ENCODE results near the gene TMC3. TPM values are rescaled to one million over a fixed set of nuclear protein-coding genes. Genes with fewer than 3 reads are reported as not detected.

Gene TMC3
- total and polyA plus RNA-seq, 8 donors: under 0.01 to 0.92 (median 0.03) TPM; not detected in 5

DNA sequence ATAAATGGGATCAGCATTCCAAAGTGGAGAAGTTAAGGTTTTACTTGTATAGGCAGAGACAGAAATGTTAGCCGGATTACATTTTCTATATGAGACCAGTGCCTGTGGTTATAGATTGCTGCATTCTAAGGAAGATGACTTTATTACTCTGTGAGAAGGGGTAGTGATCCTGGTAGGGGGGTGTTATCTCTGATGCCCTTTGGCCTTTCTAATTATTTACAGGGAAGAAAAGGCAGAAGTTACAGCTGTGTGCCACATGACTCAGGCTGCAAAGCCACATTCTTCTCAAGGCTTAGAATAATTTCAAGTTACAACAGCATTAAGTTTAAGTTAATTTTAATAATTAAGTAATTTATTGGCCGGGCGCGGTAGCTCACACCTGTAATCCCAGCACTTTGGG lies 2.2 kb upstream of the TMC3 start:
- no peaks in the 10 kb centered on the region for H3K9me3 ChIP-seq
- no peaks in the 10 kb centered on the region for H3K36me3 ChIP-seq
- H3K4me3 ChIP-seq: no peak overlapping the region
- no peak overlapping the region for H3K27ac ChIP-seq
- WGBS, 5 donors: 90 to 99% (median 95%) methylated on average over 4 of the region's 4 CpGs
- intact Hi-C loops (cut with DNase I; ENCODE audit: low total_unique reads): no loop called here
- DNase-seq: no peak
- no peak for TF ChIP-seq EP300 (IDR thresholded peaks at IDR 0.05)
- TF ChIP-seq POLR2A (IDR thresholded peaks at IDR 0.05): no peak
- TF ChIP-seq, protein P1, sequence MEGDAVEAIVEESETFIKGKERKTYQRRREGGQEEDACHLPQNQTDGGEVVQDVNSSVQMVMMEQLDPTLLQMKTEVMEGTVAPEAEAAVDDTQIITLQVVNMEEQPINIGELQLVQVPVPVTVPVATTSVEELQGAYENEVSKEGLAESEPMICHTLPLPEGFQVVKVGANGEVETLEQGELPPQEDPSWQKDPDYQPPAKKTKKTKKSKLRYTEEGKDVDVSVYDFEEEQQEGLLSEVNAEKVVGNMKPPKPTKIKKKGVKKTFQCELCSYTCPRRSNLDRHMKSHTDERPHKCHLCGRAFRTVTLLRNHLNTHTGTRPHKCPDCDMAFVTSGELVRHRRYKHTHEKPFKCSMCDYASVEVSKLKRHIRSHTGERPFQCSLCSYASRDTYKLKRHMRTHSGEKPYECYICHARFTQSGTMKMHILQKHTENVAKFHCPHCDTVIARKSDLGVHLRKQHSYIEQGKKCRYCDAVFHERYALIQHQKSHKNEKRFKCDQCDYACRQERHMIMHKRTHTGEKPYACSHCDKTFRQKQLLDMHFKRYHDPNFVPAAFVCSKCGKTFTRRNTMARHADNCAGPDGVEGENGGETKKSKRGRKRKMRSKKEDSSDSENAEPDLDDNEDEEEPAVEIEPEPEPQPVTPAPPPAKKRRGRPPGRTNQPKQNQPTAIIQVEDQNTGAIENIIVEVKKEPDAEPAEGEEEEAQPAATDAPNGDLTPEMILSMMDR (IDR thresholded peaks at IDR 0.05): no peak
- no peak for TF ChIP-seq POLR2AphosphoS5 (IDR thresholded peaks at IDR 0.05)
- H3K27me3 ChIP-seq: no peaks in the 10 kb centered on the region
- peaks cover 0 to 10% (median 7%) of the 10 kb centered on the region in 4 donors for H3K4me1 ChIP-seq

DNA sequence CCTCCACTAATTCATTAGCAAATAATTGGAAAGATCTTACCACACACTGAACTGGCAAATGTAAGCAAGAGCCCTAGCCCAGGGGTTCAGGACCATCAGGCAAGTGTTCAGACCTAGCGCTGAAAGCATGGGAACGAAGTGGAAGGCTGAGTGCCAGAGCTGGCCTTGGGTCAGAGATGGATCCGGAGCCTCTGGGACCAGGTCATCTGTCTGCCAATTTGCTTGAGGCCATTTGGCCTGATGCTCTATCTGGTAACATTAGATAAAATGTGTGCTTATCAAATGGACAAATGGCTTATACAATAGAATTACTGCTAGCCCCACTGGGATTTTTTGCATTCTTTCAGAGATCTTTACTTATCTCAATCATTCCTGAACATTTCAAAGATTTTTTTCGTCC lies 1.4 kb upstream of the TMC3 start:
- no peaks in the 10 kb centered on the region for H3K27me3 ChIP-seq
- TF ChIP-seq POLR2AphosphoS5 (IDR thresholded peaks at IDR 0.05) (no peak), POLR2A (IDR thresholded peaks at IDR 0.05) (no peak), EP300 (IDR thresholded peaks at IDR 0.05) (no peak)
- TF ChIP-seq, protein P1 (IDR thresholded peaks at IDR 0.05): no peak
- no peak overlapping the region for H3K27ac ChIP-seq
- no peak overlapping the region for H3K4me3 ChIP-seq
- H3K4me1 ChIP-seq: peaks cover 0 to 10% (median 7%) of the 10 kb centered on the region in 4 donors
- H3K9me3 ChIP-seq: no peaks in the 10 kb centered on the region
- intact Hi-C loops (cut with DNase I; ENCODE audit: low total_unique reads): no loop called here
- 74 to 83% (median 79%) methylated on average over 4 of the region's 4 CpGs for WGBS, 5 donors
- no peak for DNase-seq
- H3K36me3 ChIP-seq: no peaks in the 10 kb centered on the region

DNA sequence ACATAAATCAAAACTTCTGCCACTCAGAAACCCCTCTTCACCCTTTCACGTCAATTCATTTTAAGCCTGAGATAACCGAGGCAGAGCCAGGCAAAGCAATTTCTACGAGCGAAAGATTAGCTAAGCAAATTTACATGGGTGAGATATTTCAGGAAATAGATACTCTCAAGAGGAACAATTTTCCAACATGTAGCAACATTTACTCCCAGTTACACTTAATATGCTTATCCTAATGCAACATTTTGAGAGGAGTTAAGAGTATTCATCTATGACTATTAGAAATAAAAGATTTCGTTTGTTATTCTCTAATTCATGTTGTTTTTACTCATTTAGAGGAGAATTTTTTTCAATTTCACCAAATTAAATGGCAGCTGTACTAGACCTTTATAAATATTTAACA lies 837 bp downstream of the TMC3 start:
- Histone ChIP-seq H3K27ac (no peak overlapping the region), H3K4me1 (peaks cover 0 to 10% (median 7%) of the 10 kb centered on the region in 4 donors), H3K4me3 (no peak overlapping the region), H3K27me3 (no peaks in the 10 kb centered on the region), H3K36me3 (no peaks in the 10 kb centered on the region), H3K9me3 (no peaks in the 10 kb centered on the region)
- intact Hi-C loops (cut with DNase I; ENCODE audit: low total_unique reads): no loop called here
- TF ChIP-seq, protein P1 (IDR thresholded peaks at IDR 0.05): no peak
- TF ChIP-seq EP300 (IDR thresholded peaks at IDR 0.05): no peak
- no peak for TF ChIP-seq POLR2AphosphoS5 (IDR thresholded peaks at IDR 0.05)
- no peak for TF ChIP-seq POLR2A (IDR thresholded peaks at IDR 0.05)
- 37 to 56% (median 54%) methylated on average over 5 of the region's 5 CpGs for WGBS, 5 donors
- no peak for DNase-seq

DNA sequence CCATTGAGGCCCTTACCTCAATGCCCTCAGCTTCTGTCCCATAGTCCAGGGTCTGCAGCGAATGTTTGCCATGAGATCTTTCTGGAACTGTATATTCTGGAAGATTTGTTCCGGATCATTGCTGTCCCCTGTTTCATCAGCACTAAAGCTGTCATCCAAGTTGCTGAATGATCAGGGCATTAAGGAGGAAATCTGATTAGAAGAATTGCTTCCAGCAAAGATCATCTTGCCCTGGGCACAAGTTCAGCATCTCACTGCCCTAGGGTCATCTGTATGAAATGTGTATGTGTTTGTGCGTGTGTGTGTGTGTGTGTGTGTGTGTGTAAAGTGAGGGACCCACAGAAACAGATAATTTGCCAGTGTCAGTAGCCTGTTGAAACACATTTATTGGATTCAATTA lies 1.4 kb downstream of the TMC3 start:
- intact Hi-C loops (cut with DNase I; ENCODE audit: low total_unique reads): no loop called here
- DNase-seq: no peak
- Histone ChIP-seq H3K36me3 (no peaks in the 10 kb centered on the region), H3K27me3 (no peaks in the 10 kb centered on the region), H3K27ac (no peak overlapping the region), H3K4me3 (no peak overlapping the region), H3K9me3 (no peaks in the 10 kb centered on the region), H3K4me1 (peaks cover 0 to 10% (median 7%) of the 10 kb centered on the region in 4 donors)
- WGBS, 5 donors: 71 to 88% (median 82%) methylated on average over 3 of the region's 3 CpGs
- TF ChIP-seq POLR2A (IDR thresholded peaks at IDR 0.05) (no peak), POLR2AphosphoS5 (IDR thresholded peaks at IDR 0.05) (no peak), EP300 (IDR thresholded peaks at IDR 0.05) (no peak)
- TF ChIP-seq, protein P1 (IDR thresholded peaks at IDR 0.05): no peak

All from stomach (tissue), 9 donors.